HT-29 (cell line): ENCODE results near the gene BMAL1. TPM values are rescaled to one million over a fixed set of nuclear protein-coding genes. Genes with fewer than 3 reads are reported as not detected.

ENCODE experiments used
- DNase-seq: peaks from one replicate; pipeline ENCODE4 v3.0.0-alpha.2; 2015; ENCODE audit warnings: low spot score
- total RNA-seq: library from RNA; depleted of rRNA; stranded (reverse); fragments of >200 nt; shearing (Covaris generic); gene quantifications from 2 replicates; pipeline ENCODE4 v1.2.3, GENCODE V29; 2014

BMAL1 gene
- total RNA-seq, 1 experiment from 2014 or later, result 11.8 TPM

DNA sequence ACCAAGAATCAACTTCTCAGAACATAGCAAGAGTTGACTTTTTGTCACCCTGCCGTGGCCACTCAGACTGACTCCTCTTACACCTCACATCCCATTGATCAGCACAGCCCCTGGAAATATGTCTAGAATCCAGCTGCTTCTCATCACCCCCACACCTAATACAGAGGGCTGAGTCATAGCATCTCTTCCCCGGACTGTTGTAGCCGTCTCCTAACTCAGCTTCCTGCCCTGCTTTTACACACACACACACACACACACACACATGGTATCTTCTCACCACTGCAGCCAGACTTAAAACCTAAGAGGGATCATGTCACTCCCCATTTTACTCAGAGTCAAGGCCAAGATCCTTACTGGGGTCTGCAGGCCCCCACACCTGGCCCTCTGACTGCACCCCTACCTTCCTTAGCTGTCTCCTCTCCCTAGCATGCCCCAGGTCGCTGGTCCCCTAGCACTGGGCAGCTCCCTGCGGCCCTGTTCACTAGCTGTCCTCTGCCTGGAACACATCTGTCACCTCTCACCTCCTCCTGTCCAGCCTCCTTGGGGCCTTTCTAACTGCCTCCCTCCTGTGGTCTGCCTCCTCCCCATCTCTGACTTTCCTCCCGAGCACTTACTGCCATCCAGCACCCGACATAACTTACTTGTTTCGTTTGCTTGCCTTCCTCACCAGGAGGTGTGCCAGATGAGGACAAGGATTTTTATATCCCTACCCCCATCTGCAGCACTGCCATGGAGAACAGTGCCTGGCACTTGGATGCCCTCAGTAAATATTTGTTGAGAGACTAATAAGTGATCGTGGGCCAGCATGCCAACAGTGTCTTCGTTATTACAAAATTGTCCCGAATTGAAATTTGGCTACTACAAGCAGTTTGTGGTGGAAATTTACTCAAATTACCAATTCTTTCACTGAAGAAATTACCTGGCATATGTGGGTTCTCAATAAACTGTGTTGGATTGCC, 61.9 kb downstream of the BMAL1 start:
- peak; percentile 49 for DNase-seq

DNA sequence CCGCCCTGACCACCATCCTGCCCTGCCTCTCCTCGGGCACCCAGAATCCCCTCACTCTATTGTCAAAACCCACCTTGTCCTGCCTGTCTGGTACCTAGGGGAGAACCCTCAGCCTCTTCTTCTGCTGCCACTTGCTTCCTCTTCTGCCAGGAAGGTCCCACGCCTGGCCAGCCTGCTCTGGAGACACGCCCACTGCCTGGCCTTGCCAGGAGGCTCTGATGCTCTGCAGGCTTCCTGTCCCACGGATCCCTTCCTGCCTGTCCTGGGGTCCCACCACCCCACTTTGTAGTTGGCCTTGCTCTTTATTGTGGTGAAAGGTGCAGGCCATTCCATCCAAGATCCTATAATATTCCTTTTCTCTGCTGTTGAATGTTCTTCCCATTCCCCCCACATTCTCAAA, 63.4 kb downstream of the BMAL1 start:
- DNase-seq, result no peak

DNA sequence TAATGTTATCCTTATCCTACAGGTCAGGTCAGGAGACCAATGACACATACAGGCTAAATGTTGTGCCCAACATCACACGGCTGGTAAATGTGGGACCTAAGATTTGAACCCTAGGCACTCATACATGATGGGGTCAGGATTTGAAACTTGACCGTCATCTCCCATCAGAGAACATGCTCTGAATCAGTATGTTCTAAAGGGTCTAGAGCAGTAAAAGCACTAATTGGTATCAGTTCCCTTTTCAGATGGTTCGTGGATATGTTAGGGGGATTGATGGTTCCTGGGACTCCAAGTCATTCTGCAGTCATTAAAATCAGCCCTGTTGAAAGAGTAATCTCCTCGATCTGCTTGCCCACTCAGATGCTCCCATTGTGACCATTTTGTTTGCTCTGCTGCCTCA, 65.5 kb downstream of the BMAL1 start:
- DNase-seq, result no peak

DNA sequence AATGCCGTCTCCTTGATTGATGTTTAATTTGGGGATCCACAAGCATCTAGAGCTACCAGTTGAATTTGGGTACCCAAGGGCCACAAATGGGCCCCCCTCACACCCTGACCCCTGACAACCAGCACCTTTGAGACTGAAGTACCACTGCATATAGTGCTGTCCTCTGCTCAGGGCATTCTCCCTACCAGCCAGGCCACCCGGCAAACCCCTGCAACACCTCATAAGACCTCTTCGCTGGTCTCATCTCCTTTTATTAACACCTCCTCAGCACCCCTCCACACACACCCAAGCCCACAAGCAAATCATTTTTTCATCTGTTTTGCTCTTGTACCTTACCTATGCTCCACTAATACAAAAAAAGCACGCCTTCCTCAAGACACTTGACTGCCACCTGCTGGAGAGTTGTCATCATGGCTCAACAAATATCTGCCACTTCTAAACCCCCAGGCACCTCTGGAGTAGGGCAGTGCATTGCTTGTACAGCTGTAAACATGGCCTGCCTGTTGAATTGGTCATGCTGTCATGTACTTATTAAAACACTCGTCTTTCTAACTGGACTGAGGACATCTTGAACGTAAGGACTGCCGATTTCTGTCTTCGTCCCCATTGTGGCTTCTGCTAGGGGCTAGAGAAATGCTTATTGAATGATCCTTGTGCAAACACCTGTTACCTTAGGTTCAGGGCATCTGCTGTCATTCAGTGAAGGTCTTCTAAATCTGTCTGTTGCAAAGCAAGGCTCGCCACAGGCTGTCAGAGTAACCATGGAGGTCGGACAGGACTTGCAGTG, 66.5 kb downstream of the BMAL1 start:
- DNase-seq, result peak; percentile 93

DNA sequence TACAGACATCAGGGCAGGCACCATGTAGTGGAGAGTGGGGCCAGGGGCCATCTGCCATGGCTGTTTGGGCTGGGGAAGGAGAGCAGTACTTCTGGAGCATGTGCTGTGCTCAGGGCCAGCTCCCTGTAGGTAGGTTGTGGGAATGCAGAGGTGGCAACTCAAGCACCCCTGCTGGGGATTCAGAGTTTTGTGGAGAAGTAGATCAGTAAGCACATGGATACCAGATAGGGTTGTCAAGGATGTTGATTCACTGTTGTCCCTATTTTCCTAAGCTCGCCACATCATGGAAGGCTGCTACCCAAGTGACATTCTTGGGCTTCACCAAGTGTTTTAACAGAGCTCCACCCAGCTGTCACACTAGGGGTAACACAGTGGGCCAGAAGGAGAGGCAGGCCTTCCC, 67.2 kb downstream of the BMAL1 start:
- peak; percentile 3 for DNase-seq

DNA sequence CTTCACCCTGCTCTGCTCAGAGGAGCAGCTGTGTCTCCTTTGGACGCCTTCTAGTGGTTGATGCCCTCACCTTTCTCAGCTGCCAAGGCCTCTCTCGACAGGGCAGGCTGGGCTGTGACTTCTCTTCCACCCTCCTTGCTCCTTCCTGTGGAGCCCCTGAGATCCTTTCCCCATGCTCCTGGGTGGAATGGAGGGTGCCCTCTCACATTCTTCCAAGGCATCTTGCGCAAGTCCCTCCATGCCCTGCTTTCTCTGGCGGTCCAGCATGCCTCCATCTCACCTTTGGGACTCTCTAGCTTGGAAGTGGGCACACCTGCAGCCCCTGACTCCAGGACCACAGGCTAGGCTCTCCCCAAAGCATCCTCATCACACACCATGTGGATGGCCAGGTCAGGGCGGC, 68.9 kb downstream of the BMAL1 start:
- peak; percentile 25 for DNase-seq

DNA sequence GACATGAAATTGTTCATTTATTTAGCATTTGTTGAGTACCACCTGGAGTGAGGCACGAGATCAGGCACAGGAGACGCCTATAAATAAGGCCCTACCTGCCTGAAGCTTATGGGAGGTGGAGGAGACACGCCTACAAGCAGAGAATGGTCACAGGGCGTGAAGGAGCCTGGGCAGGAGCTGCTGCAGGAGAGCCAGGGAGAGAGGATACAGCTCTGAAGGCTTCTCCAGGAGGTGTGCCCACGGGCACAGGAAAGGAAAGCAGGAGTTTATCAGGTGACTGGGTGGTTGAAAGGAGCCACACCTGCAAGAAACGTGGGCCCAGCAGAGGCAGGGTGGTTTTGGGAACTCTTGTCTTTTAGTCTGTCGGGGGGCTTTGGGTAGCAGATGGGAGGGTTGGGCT, 70.3 kb downstream of the BMAL1 start:
- DNase-seq, result no peak

DNA sequence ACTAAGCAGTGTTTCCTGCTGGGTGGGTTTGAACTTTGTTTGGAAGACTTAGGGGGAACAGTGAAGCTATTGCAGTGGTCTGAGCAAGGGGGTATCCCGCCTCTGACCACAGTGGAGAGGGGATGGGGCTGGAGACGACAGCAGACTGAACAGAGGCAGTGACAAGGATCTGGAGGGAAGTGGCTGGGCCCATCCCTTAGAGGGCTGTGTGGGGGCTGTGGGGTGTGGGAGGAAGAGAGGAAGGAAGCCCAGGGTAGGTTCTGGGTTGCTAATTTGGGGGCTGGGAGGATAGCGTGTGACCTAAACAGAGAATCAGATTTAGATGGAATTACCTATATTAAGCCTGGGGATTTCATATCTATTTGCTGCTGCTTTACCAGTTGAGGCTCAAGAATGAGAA, 70.7 kb downstream of the BMAL1 start:
- DNase-seq, result no peak

DNA sequence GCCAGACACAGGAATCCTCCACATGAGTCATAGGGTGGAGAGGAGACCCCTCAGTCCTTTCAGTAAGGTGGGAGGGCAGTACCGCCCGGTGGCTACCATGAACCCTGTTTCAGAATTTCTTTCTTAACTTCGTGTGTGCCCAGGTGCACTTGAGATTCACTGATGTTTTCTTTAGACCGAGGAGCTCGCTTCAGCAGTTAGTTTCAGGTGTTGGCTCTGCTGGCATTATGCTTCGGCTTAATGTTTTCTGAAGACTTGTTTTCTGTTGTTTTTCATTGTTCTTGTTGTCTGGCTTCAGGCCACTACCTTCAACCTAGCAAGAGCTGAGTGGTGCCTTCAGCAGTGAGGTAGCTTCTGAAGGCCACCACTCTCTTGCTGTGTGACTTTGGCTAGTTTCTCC, 71.5 kb downstream of the BMAL1 start:
- no peak for DNase-seq

DNA sequence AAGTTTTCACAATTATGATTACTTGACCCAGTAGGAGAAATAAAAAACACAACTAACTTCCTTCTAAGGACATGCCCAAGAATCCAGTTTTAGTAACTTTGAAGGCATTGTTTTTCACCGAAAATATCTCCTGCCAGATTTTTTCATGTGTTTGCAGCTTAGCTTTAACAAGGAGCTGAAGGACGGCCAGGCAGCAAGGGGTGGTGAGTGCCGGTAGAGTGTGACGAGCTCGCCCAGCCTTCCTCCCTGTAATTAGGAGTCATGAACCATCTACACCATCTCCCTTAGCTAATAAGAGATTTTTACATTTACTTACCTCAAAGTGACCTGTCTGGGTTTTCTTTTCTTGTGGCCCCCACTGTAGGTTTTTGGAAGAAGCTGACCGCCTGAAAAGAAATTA, 72.0 kb downstream of the BMAL1 start:
- DNase-seq, result no peak

DNA sequence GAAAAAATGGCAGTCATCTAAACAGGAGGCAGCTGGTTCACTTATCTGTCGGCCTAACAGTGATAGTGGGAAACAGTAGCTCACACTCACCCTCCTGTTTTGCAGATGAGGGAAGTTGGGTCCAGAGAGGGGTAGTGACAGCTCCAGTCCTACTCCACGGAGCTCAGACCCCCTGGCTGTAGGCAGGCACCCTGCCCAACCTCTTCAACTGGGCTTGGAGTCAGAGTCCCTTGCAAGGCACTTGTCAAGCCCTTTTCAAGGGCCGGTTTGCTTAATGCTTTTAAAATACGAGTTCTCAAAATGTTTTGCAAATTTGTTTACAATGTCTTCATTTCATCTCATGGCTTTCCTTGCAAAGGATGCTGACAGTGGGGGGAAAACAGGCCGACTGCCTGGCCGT, 75.1 kb downstream of the BMAL1 start:
- DNase-seq, result no peak

DNA sequence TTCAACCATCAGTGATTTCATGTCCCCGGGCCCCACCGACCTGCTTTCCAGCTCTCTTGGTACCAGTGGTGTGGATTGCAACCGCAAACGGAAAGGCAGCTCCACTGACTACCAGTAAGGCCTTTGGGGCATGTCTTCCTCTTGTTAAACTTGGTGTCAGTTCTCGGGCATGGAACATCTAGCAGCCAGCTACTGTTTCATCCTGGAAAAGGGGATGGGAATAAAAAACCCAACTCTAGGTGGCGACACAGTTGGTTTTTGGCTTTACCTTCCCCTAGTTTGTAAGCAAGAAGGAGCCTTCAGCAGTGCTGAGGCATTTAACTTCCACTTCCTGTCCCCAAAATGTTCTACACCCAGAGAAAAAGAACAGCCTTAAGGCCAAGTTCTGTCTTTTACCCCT, 76.7 kb downstream of the BMAL1 start:
- DNase-seq, result peak; percentile 60

DNA sequence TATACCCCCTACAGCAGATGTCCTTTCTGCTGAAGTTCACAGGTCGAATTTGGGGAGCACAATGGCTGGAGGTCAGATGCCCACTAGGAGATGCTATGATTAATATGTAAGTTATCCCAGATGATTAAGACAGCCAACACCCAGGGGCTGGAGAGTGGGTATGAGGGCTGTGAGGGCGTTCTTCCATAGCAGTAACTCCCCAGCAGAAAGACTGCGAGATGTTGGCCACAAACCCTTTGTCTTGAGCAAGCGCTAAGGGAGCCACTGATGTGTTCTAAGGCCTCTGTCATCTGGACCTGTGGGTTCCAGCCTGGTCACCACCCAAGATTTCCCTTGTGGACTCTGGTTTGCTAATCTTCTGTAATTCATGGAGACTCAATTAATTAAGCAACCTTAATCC, 77.6 kb downstream of the BMAL1 start:
- DNase-seq, result no peak

DNA sequence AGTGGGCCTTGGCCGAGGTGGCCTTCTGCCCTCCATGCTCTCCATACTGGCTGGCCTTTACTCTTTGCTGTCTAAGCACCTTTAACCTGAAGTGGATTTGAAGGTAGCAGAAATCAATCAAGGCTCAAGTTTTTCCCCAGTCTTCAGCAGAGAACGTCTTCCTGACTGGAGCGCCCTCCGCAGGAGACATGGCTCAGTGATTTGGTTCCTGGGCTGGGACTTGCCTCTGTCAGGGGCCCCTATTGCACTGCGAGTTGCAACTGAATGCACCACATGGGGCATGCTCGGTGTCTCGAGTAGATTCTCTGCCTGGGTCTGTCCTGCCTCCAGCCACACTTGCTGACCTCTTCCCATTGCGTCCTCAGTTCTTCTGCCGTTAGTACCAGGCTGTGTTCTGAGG, 79.6 kb downstream of the BMAL1 start:
- no peak for DNase-seq

DNA sequence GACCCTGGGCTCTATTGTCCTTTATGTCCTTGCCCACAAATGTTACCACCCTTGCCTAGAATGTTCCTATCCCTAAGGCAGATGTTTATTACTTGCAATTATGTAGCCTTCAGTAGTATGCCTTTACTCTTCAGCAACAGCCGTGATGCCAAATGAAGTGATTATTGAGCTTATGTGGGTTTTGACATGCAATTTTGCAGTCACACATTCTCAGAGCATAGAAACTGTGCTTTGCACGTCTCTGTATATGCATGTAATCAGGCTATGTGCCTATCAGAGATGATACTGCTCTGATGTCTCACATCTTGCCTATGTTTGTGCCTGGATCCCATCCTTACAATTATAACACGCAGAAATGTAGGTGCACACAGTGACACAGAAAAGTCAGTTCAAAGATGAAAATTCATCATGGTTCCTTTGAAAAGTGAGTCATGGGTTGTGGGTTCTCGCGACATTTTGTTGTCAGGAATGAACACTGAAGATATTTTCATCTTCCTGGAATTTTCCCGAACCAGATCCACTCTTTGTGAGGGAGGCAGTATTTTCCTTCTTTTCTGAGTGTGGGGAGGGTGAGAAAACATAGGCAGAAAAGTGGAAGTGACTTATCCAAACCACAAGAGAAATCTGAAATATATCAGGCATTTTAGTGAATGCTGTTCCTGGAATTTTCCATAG, 81.1 kb downstream of the BMAL1 start:
- DNase-seq, result no peak

DNA sequence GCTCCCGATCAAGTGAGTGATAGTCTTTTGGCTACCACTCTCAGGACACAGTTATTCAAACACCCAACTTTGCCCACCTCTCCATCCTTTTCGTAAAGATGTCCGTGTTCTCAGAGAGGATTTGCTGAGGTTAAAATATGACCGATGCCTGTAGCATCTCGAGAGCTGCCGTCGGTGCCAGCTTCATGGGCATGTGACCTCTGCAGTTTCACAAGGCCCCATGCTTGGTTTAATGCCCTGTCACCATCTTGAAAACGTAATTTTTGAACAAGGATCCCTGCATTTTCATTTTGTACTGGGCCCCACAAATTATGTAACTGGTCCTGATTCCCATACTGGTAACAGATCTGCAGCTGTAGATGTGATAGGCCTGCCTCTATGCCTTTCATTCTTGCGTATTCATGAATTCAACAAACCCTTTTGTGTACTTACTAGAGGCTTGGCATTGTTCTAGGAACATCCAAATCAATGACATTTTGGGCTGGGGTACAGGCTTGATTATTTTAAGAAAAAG, 85.1 kb downstream of the BMAL1 start:
- DNase-seq, result no peak

DNA sequence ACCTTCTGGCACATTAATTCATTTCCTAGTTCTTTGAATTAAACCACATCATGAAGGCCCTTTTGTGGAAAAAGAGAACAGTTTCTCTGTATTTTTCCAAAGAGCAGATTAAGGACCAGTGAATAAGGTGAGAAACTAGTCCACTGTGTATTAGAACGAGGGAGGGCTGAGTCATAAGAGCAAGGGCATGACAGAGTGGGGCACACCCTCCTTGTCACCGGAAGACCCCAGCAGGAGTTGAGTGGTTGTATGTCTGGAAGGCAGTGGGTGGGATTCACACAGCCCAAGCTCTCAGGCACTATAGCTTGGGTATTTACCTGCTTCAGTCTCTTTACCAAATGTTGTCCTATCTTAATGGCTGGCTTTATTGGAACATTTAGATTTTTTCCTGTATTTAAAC, 86.8 kb downstream of the BMAL1 start:
- DNase-seq, result no peak

DNA sequence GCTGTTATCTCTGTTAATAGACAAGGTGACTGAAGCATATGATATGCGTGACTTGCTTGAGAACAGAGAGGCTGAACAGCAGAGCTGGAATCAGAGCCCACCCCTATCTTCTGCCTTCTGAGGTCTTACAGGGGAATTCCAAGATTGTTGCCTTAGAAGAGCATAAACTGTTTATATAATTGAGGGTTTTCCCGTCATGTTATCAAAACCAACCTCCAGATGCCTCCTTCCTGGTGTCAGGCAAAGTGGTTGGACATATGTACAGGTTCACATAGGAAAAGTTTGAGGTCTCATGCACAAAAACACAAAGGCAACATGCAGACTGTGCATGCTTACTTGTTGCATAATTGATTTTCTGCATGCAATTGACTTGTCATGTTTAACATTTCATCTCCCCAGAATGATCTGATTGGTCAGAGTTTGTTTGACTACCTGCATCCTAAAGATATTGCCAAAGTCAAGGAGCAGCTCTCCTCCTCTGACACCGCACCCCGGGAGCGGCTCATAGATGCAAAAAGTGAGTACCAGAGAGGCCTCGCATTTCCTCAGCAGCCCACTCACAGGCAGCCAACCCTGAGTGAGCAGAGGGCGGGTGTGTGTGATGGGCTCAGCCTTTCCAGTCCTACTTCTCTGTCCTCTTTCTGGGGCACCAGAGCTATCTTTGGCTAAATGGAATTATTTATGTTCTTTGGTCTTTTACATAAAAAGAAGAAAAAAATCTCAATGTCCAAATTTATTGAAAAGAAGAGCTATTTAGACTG, 88.9 kb downstream of the BMAL1 start:
- no peak for DNase-seq

DNA sequence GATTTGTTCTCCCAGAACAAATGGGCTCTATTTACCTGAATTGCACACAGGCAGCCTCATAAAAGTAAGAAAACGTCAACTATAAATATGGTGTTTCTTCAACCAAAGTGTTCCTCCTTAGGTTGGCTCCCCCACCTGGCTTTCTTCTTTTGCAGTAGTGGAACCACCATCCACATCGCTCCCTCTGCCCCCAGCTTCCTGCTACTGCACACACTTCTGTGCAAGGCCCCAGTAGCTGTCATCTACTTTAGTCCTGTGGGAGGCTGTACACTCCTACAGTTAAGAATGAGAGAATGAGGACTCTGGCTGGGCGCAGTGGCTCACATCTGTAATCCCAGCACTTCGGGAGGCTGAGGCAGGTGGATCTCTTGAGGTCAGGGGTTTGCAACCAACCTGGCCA, 89.5 kb downstream of the BMAL1 start:
- DNase-seq, result no peak

DNA sequence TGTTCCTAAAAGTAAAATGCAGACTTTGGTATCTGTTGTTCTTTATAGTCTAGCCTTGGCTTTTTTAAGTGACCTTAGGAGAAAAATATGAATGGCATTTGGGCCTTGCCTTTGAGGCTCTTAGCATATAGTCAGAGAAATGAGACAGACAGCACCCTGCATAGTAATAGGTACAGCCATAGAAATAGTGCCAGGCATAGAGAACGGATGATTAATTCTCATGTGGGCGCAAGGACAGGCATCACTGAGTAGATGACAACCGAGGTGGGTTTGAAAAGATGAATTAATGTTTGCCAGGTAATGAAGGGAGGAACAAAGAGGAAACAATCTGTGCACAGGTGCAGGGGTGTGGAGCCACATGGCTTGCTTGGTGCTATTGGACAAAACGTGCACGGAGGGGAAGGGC, 90.5 kb downstream of the BMAL1 start:
- DNase-seq, result no peak

DNA sequence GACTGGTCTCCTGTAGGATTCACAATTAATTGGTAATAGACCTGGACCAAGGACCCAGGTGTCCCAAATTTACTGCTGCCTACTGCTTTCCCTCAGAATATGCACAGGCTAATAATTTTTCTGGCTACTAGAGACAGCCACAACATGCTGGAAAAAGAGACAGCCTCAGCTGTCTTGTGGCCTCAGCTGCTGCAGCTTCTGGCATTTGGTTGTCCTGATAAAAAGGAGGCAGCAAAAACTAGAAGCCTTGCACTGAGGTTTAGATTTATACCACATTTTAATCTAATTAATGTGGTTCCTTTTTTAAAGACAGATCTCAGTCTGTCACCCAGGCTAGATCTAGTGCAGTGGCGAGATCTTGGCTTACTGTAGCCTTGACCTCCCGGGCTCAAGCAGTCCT, 95.6 kb downstream of the BMAL1 start:
- no peak for DNase-seq
